WTC11 (cell line): Measurements from ENCODE around the gene BIRC2. TPM values are rescaled to one million over a fixed set of nuclear protein-coding genes. Genes with fewer than 3 reads are reported as not detected.

Source experiments
- ATAC-seq: fragments of 200-7000 bp; cut with Tn5 transposase; 2 replicates; pipeline ENCODE4 v1.10.0; 2021; ENCODE audit warnings: mild to moderate bottlenecking, moderate library complexity
- CTCF ChIA-PET: fragments of 300-600 bp; sonication (Branson Sonifier 250); formaldehyde crosslinking; loops from one replicate; lab custom pipeline; 2021; ENCODE audit warnings: antibody characterized with exemption; lab: Charles Lee
- POLR2A ChIA-PET: fragments of 350-600 bp; sonication (Branson Sonifier 250); formaldehyde crosslinking; loops from one replicate; lab custom pipeline; 2021; ENCODE audit warnings: antibody characterized with exemption; lab: Charles Lee
- DNase-seq: peaks from one replicate; pipeline ENCODE4 v3.0.0; 2021; ENCODE audit warnings: low spot score
- H3K27ac Mint-ChIP-seq: 2 replicates; pipeline ENCODE4 v1.8.0; 2021; ENCODE audit warnings: mixed read lengths
- H3K27me3 Mint-ChIP-seq: 2 replicates; pipeline ENCODE4 v1.8.0; 2021; ENCODE audit warnings: low read depth, mild to moderate bottlenecking, moderate library complexity, mixed read lengths
- H3K36me3 Mint-ChIP-seq: 2 replicates; pipeline ENCODE4 v1.8.0; 2021; ENCODE audit warnings: mixed read lengths
- H3K4me1 Mint-ChIP-seq: 2 replicates; pipeline ENCODE4 v1.8.0; 2022; ENCODE audit warnings: mixed read lengths
- H3K4me3 Mint-ChIP-seq: 2 replicates; pipeline ENCODE4 v1.8.0; 2021; ENCODE audit warnings: mild to moderate bottlenecking, moderate library complexity, mixed read lengths
- H3K9me3 Mint-ChIP-seq: 2 replicates; pipeline ENCODE4 v1.8.0; 2021; ENCODE audit warnings: mixed read lengths
- ARID4B ChIP-seq: sonication (generic); formaldehyde crosslinking; IDR thresholded peaks from 2 replicates; pipeline ENCODE4 v1.8.0; 2023; ENCODE audit warnings: missing genetic modification reagents, mild to moderate bottlenecking, borderline replicate concordance
- ATF3 ChIP-seq: sonication (generic); formaldehyde crosslinking; conservative IDR thresholded peaks from 2 replicates; pipeline ENCODE4 v1.8.1; 2022; ENCODE audit warnings: mild to moderate bottlenecking, missing genetic modification reagents
- CBFB ChIP-seq: sonication (generic); formaldehyde crosslinking; IDR thresholded peaks from 2 replicates; pipeline ENCODE4 v1.8.1; 2022; ENCODE audit warnings: mild to moderate bottlenecking, low read depth, missing genetic modification reagents
- CREB1 ChIP-seq: sonication (generic); formaldehyde crosslinking; IDR thresholded peaks from 2 replicates; pipeline ENCODE4 v1.8.0; 2023; ENCODE audit warnings: mild to moderate bottlenecking, missing genetic modification reagents
- FOXK1 ChIP-seq: sonication (generic); formaldehyde crosslinking; IDR thresholded peaks from 2 replicates; pipeline ENCODE4 v1.8.0; 2022; ENCODE audit warnings: mild to moderate bottlenecking, moderate library complexity, missing genetic modification reagents
- GABPB1 ChIP-seq: sonication (generic); formaldehyde crosslinking; IDR thresholded peaks from 2 replicates; pipeline ENCODE4 v1.8.1; 2023; ENCODE audit warnings: mild to moderate bottlenecking, missing genetic modification reagents
- GRHL2 ChIP-seq: fragments of 250-450 bp; sonication (Bioruptor Pico); IDR thresholded peaks from 2 replicates; pipeline ENCODE4 v1.8.0; 2022; ENCODE audit warnings: mild to moderate bottlenecking, moderate library complexity; ENCODE audit not compliant: insufficient replicate concordance, severe bottlenecking
- MYBL2 ChIP-seq: sonication (generic); formaldehyde crosslinking; IDR thresholded peaks from 2 replicates; pipeline ENCODE4 v1.8.1; 2023; ENCODE audit warnings: mild to moderate bottlenecking, moderate library complexity, missing genetic modification reagents
- NFATC4 ChIP-seq: fragments of 250-450 bp; sonication (Bioruptor Pico); IDR thresholded peaks from 2 replicates; pipeline ENCODE4 v1.9.0; 2021; ENCODE audit warnings: mild to moderate bottlenecking
- NFE2L1 ChIP-seq: sonication (generic); formaldehyde crosslinking; IDR thresholded peaks from 2 replicates; pipeline ENCODE4 v1.8.1; 2023; ENCODE audit warnings: missing genetic modification reagents
- RELA ChIP-seq: sonication (generic); formaldehyde crosslinking; IDR thresholded peaks from 2 replicates; pipeline ENCODE4 v1.8.1; 2022; ENCODE audit warnings: missing genetic modification reagents, mild to moderate bottlenecking, borderline replicate concordance
- TEAD1 ChIP-seq: sonication (generic); formaldehyde crosslinking; IDR thresholded peaks from 2 replicates; pipeline ENCODE4 v1.8.0; 2022; ENCODE audit warnings: mild to moderate bottlenecking, missing genetic modification reagents
- TP53 ChIP-seq: sonication (generic); formaldehyde crosslinking; IDR thresholded peaks from 2 replicates; pipeline ENCODE4 v1.8.1; 2023; ENCODE audit warnings: mild to moderate bottlenecking, missing genetic modification reagents
- USF1 ChIP-seq: sonication (generic); formaldehyde crosslinking; IDR thresholded peaks from 2 replicates; pipeline ENCODE4 v1.8.0; 2022; ENCODE audit warnings: mild to moderate bottlenecking, missing genetic modification reagents
- ZNF219 ChIP-seq: sonication (generic); formaldehyde crosslinking; IDR thresholded peaks from 2 replicates; pipeline ENCODE4 v1.8.0; 2023; ENCODE audit warnings: missing genetic modification reagents, mild to moderate bottlenecking, borderline replicate concordance
- ZNF396 ChIP-seq: fragments of 250-450 bp; sonication (Bioruptor Pico); IDR thresholded peaks from 2 replicates; pipeline ENCODE4 v1.8.0; 2021; ENCODE audit warnings: mild to moderate bottlenecking, moderate library complexity, borderline replicate concordance
- total RNA-seq: library from RNA; stranded (reverse); gene quantifications from 3 replicates; pipeline ENCODE4 v1.2.3, GENCODE V29; 2021
- TF ChIP-seq, protein P1 (sequence below): sonication (generic); formaldehyde crosslinking; IDR thresholded peaks from 2 replicates; pipeline ENCODE4 v1.8.1; 2023; ENCODE audit warnings: mild to moderate bottlenecking, missing genetic modification reagents, moderate library complexity
- TF ChIP-seq, protein P2 (sequence below): sonication (generic); formaldehyde crosslinking; IDR thresholded peaks from 2 replicates; pipeline ENCODE4 v1.8.1; 2023; ENCODE audit warnings: mild to moderate bottlenecking, missing genetic modification reagents
- TF ChIP-seq, protein P3 (sequence below): fragments of 250-450 bp; sonication (Bioruptor Pico); IDR thresholded peaks from 2 replicates; pipeline ENCODE4 v1.9.0; 2021; ENCODE audit warnings: moderate library complexity, mild to moderate bottlenecking, inconsistent platforms, borderline replicate concordance
- TF ChIP-seq, protein P4 (sequence below): sonication (generic); formaldehyde crosslinking; IDR thresholded peaks from 2 replicates; pipeline ENCODE4 v1.8.1; 2022; ENCODE audit warnings: low read depth, mild to moderate bottlenecking, moderate library complexity, missing genetic modification reagents, borderline replicate concordance

BIRC2 gene
- total RNA-seq, 1 experiment from 2014 or later, result 22.3 TPM

- Mint-ChIP-seq H3K9me3 (peaks cover 23% of the 10 kb centered on the region), H3K4me3 (no peak overlapping the region), H3K27me3 (no peaks in the 10 kb centered on the region), H3K36me3 (peaks cover 22% of the 10 kb centered on the region), H3K27ac (no peak overlapping the region), H3K4me1 (peaks cover 26% of the 10 kb centered on the region)
- ChIA-PET POLR2A (no interaction called here), CTCF (no interaction called here)
- DNase-seq (no peak), ATAC-seq (no peak)
- TF ChIP-seq TP53 (CRISPR knock-in tag) (no peak), MYBL2 (CRISPR knock-in tag) (no peak), ZNF219 (no peak), NFE2L1 (CRISPR knock-in tag) (no peak), ZNF396 (CRISPR knock-in tag) (no peak), ATF3 (no peak), USF1 (CRISPR knock-in tag) (no peak), NFATC4 (no peak), ARID4B (CRISPR knock-in tag) (no peak), CREB1 (CRISPR knock-in tag) (no peak), TEAD1 (CRISPR knock-in tag) (no peak), RELA (CRISPR knock-in tag) (no peak)
- TF ChIP-seq, protein P1, sequence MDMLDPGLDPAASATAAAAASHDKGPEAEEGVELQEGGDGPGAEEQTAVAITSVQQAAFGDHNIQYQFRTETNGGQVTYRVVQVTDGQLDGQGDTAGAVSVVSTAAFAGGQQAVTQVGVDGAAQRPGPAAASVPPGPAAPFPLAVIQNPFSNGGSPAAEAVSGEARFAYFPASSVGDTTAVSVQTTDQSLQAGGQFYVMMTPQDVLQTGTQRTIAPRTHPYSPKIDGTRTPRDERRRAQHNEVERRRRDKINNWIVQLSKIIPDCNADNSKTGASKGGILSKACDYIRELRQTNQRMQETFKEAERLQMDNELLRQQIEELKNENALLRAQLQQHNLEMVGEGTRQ, result no peak
- TF ChIP-seq, protein P2, sequence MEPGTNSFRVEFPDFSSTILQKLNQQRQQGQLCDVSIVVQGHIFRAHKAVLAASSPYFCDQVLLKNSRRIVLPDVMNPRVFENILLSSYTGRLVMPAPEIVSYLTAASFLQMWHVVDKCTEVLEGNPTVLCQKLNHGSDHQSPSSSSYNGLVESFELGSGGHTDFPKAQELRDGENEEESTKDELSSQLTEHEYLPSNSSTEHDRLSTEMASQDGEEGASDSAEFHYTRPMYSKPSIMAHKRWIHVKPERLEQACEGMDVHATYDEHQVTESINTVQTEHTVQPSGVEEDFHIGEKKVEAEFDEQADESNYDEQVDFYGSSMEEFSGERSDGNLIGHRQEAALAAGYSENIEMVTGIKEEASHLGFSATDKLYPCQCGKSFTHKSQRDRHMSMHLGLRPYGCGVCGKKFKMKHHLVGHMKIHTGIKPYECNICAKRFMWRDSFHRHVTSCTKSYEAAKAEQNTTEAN, result no peak
- TF ChIP-seq, protein P3, sequence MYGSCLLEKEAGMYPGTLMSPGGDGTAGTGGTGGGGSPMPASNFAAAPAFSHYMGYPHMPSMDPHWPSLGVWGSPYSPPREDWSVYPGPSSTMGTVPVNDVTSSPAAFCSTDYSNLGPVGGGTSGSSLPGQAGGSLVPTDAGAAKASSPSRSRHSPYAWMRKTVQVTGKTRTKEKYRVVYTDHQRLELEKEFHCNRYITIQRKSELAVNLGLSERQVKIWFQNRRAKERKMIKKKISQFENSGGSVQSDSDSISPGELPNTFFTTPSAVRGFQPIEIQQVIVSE (CRISPR knock-in tag), result no peak
- TF ChIP-seq, protein P4, sequence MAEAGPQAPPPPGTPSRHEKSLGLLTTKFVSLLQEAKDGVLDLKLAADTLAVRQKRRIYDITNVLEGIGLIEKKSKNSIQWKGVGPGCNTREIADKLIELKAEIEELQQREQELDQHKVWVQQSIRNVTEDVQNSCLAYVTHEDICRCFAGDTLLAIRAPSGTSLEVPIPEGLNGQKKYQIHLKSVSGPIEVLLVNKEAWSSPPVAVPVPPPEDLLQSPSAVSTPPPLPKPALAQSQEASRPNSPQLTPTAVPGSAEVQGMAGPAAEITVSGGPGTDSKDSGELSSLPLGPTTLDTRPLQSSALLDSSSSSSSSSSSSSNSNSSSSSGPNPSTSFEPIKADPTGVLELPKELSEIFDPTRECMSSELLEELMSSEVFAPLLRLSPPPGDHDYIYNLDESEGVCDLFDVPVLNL (CRISPR knock-in tag), result no peak
Measured at GRCh38 chr11:102414559-102414958, 67.5 kb downstream of the BIRC2 start.

- CTCF ChIA-PET, result interaction anchor here (0.8 kb wide), 1 partner anchor 251 kb away, joined by 3 read pairs; no protein-coding TSS in a partner anchor
- Mint-ChIP-seq H3K27me3 (no peaks in the 10 kb centered on the region), H3K9me3 (peaks cover 23% of the 10 kb centered on the region), H3K4me3 (no peak overlapping the region), H3K36me3 (peaks cover 22% of the 10 kb centered on the region), H3K4me1 (peaks cover 26% of the 10 kb centered on the region), H3K27ac (no peak overlapping the region)
- ATAC-seq (no peak), DNase-seq (no peak)
- TF ChIP-seq GABPB1 (CRISPR knock-in tag) (no peak), FOXK1 (CRISPR knock-in tag) (no peak), GRHL2 (CRISPR knock-in tag) (no peak), CBFB (no peak)
- POLR2A ChIA-PET, result no interaction called here
Measured at GRCh38 chr11:102415304-102415916, 68.4 kb downstream of the BIRC2 start.
